Measurements from ENCODE around the gene PSD. TPM values are rescaled to one million over a fixed set of nuclear protein-coding genes. Genes with fewer than 3 reads are reported as not detected.

Gene PSD
- total and polyA plus RNA-seq, 9 of the 15 experiments (the other 6 are each of a cell fraction or from before 2014, with no cell fraction given) = 0.11 to 1.7 (median 0.54) TPM; not detected in 2

GRCh38 chr10:102434394-102435132 lies 16.0 kb upstream of the PSD start (continued):
- TF ChIP-seq ZNF584 (CRISPR knock-in tag; IDR thresholded peaks at IDR 0.05; ENCODE audit: low read depth) (0 out of 2 replicates have a peak, but pooled peaks have one; percentile 26), TSC22D4 (tag; IDR thresholded peaks at IDR 0.05) (no peak), PREB (CRISPR knock-in tag; IDR thresholded peaks at IDR 0.05) (no peak), BHLHE40 (IDR thresholded peaks at IDR 0.05; ENCODE audit: low read length) (no peak), CEBPG (CRISPR knock-in tag; IDR thresholded peaks at IDR 0.05) (peak; percentile 80), CEBPG (tag; conservative IDR thresholded peaks at IDR 0.05 in 1 of 2, IDR thresholded peaks at IDR 0.05 in 1 of 2) (peak; percentile 89 to 92), FOSL1 (tag; conservative IDR thresholded peaks at IDR 0.05) (0 out of 2 replicates have a peak, but pooled peaks have one; percentile 34), ZNF217 (CRISPR knock-in tag; IDR thresholded peaks at IDR 0.05) (no peak), PHB2 (IDR thresholded peaks at IDR 0.05; ENCODE audit: low read depth) (no peak), NR3C1 (CRISPR knock-in tag; IDR thresholded peaks at IDR 0.05) (no peak), ZBTB17 (CRISPR knock-in tag; IDR thresholded peaks at IDR 0.05) (no peak), TCF7L2 (IDR thresholded peaks at IDR 0.05; ENCODE audit: low read depth, low read length) (no peak), ZNF184 (CRISPR knock-in tag; IDR thresholded peaks at IDR 0.05) (no peak), CEBPB (tag; IDR thresholded peaks at IDR 0.05) (peak; percentile 95), ETV5 (CRISPR knock-in tag; IDR thresholded peaks at IDR 0.05; ENCODE audit: low read depth) (peak; percentile 30; the same call in 1 of the 2 replicates), MIER1 (IDR thresholded peaks at IDR 0.05; ENCODE audit: low read depth) (no peak), ZBTB7A (IDR thresholded peaks at IDR 0.05; ENCODE audit: borderline replicate concordance, control insufficient read depth, low read depth, low read length) (peak; percentile 19; the same call in 1 of the 2 replicates), IRF9 (tag; IDR thresholded peaks at IDR 0.05) (0 out of 2 replicates have a peak, but pooled peaks have one; percentile 56), JUND (IDR thresholded peaks at IDR 0.05; ENCODE audit: borderline replicate concordance, low read depth, low read length) (peak; percentile 47; the same call in 1 of the 2 replicates), JUND (tag; IDR thresholded peaks at IDR 0.05; ENCODE audit: borderline replicate concordance, low read depth, low read length) (no peak), NCOR1 (IDR thresholded peaks at IDR 0.05) (no peak)
- TF ChIP-seq, protein P1, sequence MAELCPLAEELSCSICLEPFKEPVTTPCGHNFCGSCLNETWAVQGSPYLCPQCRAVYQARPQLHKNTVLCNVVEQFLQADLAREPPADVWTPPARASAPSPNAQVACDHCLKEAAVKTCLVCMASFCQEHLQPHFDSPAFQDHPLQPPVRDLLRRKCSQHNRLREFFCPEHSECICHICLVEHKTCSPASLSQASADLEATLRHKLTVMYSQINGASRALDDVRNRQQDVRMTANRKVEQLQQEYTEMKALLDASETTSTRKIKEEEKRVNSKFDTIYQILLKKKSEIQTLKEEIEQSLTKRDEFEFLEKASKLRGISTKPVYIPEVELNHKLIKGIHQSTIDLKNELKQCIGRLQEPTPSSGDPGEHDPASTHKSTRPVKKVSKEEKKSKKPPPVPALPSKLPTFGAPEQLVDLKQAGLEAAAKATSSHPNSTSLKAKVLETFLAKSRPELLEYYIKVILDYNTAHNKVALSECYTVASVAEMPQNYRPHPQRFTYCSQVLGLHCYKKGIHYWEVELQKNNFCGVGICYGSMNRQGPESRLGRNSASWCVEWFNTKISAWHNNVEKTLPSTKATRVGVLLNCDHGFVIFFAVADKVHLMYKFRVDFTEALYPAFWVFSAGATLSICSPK (IDR thresholded peaks at IDR 0.05; ENCODE audit: borderline replicate concordance) = no peak
- TF ChIP-seq, protein P2, sequence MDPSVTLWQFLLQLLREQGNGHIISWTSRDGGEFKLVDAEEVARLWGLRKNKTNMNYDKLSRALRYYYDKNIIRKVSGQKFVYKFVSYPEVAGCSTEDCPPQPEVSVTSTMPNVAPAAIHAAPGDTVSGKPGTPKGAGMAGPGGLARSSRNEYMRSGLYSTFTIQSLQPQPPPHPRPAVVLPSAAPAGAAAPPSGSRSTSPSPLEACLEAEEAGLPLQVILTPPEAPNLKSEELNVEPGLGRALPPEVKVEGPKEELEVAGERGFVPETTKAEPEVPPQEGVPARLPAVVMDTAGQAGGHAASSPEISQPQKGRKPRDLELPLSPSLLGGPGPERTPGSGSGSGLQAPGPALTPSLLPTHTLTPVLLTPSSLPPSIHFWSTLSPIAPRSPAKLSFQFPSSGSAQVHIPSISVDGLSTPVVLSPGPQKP (CRISPR knock-in tag; IDR thresholded peaks at IDR 0.05) = no peak
